ENCODE data around the gene TEKT4. TPM values are rescaled to one million over a fixed set of nuclear protein-coding genes. Genes with fewer than 3 reads are reported as not detected.

Gene TEKT4
- total and polyA plus RNA-seq, 4 donors, result not detected

- Histone ChIP-seq H3K9ac (ENCODE audit: low read depth in 1 of 2, low read length in 2 of 2) (no peak overlapping the region), H3K36me3 (ENCODE audit: control insufficient read depth in 4 of 4, insufficient read depth in 3 of 4, low read depth in 1 of 4, low read length in 3 of 4) (no peaks in the 10 kb centered on the region), H3K4me3 (ENCODE audit: low read depth in 1 of 3, low read length in 3 of 3) (no peak overlapping the region), H3K27ac (ENCODE audit: low read depth in 1 of 2, low read length in 2 of 2) (no peak overlapping the region), H3K4me1 (ENCODE audit: control insufficient read depth in 4 of 4, insufficient read depth in 4 of 4, low read length in 3 of 4) (peaks cover 0 to 2% (median 0%) of the 10 kb centered on the region in 4 donors), H3K9me3 (ENCODE audit: control insufficient read depth in 4 of 4, low read length in 3 of 4) (no peaks in the 10 kb centered on the region), H3K27me3 (ENCODE audit: control insufficient read depth in 4 of 4, insufficient read depth in 4 of 4, low read length in 3 of 4) (no peaks in the 10 kb centered on the region)
- WGBS, result 93% methylated on average over 22 of the region's 22 CpGs
- no peak for TF ChIP-seq RXRA (IDR thresholded peaks at IDR 0.05)
- no peak for TF ChIP-seq TAF1 (conservative IDR thresholded peaks at IDR 0.05)
- no peak for TF ChIP-seq EGR1 (IDR thresholded peaks at IDR 0.05; ENCODE audit: low read depth in 2 of 2)
- no peak for TF ChIP-seq SP1 (IDR thresholded peaks at IDR 0.05)
- TF ChIP-seq NR2F2 (IDR thresholded peaks at IDR 0.05), result no peak
- TF ChIP-seq CTCF (IDR thresholded peaks at IDR 0.05; ENCODE audit: low read depth, low read length, missing input control), result no peak
- no peak for TF ChIP-seq MAX (IDR thresholded peaks at IDR 0.05)
- TF ChIP-seq HNF4G (IDR thresholded peaks at IDR 0.05), result no peak
- TF ChIP-seq HNF4A (conservative IDR thresholded peaks at IDR 0.05), result no peak
- TF ChIP-seq YY1 (IDR thresholded peaks at IDR 0.05), result no peak
- TF ChIP-seq ZBTB33 (IDR thresholded peaks at IDR 0.05), result no peak
- no peak for TF ChIP-seq REST (IDR thresholded peaks at IDR 0.05)
- TF ChIP-seq GABPA (IDR thresholded peaks at IDR 0.05 in 1 of 2, conservative IDR thresholded peaks at IDR 0.05 in 1 of 2), result no peak
- no peak for TF ChIP-seq FOXA2 (IDR thresholded peaks at IDR 0.05)
- TF ChIP-seq RAD21 (IDR thresholded peaks at IDR 0.05), result no peak
- TF ChIP-seq ATF3 (IDR thresholded peaks at IDR 0.05), result no peak
- no peak for TF ChIP-seq JUND (IDR thresholded peaks at IDR 0.05)
- no peak for TF ChIP-seq FOXA1 (IDR thresholded peaks at IDR 0.05)
- no peak for DNase-seq (ENCODE audit: low spot score)
Measured at GRCh38 chr2:94875064-94875819, 4.0 kb downstream of the TEKT4 start.
